NB4 (cell line): ENCODE measurements around the gene SLC37A1.

Source experiments
- DNase-seq: peaks from one replicate; pipeline ENCODE4 v3.0.0; 2010; ENCODE audit warnings: low read depth
- H3K4me3 ChIP-seq: one replicate; pipeline ENCODE4 v1.5.1; 2011; ENCODE audit warnings: mild to moderate bottlenecking, low read depth, low read length, moderate library complexity
- CTCF ChIP-seq: IDR thresholded peaks from one replicate; pipeline ENCODE4 v1.5.1; 2012; ENCODE audit warnings: low read depth, low read length
- MYC ChIP-seq: IDR thresholded peaks from 2 replicates; pipeline ENCODE4 v1.6.1; 2011; ENCODE audit warnings: low read depth, low read length
- POLR2A ChIP-seq: IDR thresholded peaks from 2 replicates; pipeline ENCODE4 v1.6.1; 2011; ENCODE audit warnings: mild to moderate bottlenecking; ENCODE audit not compliant: insufficient read length; ENCODE audit errors: extremely low read depth
- TF ChIP-seq, protein P1 (sequence below): IDR thresholded peaks from 2 replicates; pipeline ENCODE4 v1.6.1; 2011; ENCODE audit warnings: low read depth, low read length

The SLC37A1 gene

DNA sequence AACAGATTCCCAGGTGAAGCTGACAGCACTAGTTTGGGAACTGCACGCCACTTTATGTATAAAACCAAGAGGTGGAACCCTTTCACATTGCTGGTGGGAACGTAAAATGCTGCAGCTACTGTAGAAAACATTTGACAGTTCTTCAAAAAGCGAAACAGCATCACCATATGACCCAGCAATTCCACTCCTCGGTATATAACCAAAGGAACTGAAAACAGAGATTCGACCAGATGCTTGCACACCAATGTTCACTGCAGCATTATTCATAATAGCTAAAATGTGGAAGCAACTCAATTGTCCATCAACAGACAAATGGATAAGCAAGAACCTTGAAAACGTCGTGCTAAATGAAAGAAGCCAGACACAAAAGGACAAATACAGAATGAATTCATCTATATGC lies 35.1 kb upstream of the SLC37A1 start:
- TF ChIP-seq CTCF (no peak), MYC (no peak), POLR2A (no peak)
- TF ChIP-seq, protein P1, sequence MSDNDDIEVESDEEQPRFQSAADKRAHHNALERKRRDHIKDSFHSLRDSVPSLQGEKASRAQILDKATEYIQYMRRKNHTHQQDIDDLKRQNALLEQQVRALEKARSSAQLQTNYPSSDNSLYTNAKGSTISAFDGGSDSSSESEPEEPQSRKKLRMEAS, result no peak
- H3K4me3 ChIP-seq, result no peak overlapping the region
- no peak for DNase-seq

- TF ChIP-seq, protein P1, result no peak
- TF ChIP-seq CTCF (no peak), MYC (no peak), POLR2A (no peak)
- no peak overlapping the region for H3K4me3 ChIP-seq
- DNase-seq, result no peak
Observed at GRCh38 chr21:42479582-42479981, 34.1 kb upstream of the SLC37A1 start.

DNA sequence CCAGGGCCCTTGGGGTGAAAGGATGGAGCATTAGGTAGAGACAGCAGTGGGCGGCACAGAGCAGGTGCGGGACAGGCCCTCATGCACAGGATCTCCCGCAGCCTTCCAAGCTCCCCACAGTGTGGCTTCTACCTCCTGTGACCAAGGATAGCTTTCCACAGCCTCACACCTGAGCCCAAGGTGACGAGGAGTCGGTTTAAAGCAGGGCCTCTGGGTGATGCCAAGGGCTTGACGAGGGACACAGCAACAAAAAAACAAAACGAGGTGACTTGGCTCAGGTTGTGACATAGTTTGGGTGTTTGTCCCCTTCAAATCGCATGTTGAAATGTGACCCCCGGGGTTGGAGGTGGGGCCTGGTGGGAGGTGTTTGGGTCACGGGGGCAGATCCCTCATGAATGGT lies 32.9 kb upstream of the SLC37A1 start:
- no peak for TF ChIP-seq POLR2A
- TF ChIP-seq, protein P1, result no peak
- no peak for TF ChIP-seq CTCF

DNA sequence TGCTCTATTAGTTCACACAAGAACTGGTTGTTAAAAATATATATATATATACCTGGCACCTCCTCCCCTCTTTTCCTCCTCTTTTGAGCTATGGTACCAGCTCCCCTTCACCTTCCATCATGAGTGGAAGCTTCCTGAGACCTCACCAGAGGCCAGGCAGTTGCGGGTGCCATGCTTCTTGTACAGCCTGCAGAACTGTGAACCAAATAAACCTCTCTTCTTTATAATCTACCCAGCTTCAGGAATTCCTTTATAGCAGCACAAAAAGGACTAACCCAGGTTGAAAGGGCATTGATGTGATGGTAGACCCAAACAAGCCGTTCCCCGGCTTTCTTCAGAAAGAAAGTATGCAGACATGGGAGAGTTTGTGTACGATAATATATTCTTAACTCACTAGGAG lies 32.5 kb upstream of the SLC37A1 start:
- TF ChIP-seq MYC (no peak), CTCF (no peak), POLR2A (no peak)
- TF ChIP-seq, protein P1, result no peak
- DNase-seq, result no peak
- H3K4me3 ChIP-seq, result no peak overlapping the region

More for the DNA sequence above, 32.9 kb upstream of the SLC37A1 start:
- H3K4me3 ChIP-seq, result no peak overlapping the region
- DNase-seq, result no peak

- TF ChIP-seq MYC, result no peak
- TF ChIP-seq, protein P1, result no peak
- no peak for TF ChIP-seq CTCF
- TF ChIP-seq POLR2A, result no peak
- no peak overlapping the region for H3K4me3 ChIP-seq
- no peak for DNase-seq
Observed at GRCh38 chr21:42484966-42485365, 28.7 kb upstream of the SLC37A1 start.

- no peak for DNase-seq
- no peak overlapping the region for H3K4me3 ChIP-seq
- TF ChIP-seq MYC (no peak), POLR2A (no peak), CTCF (no peak)
- TF ChIP-seq, protein P1, result no peak
Observed at GRCh38 chr21:42486072-42486471, 27.6 kb upstream of the SLC37A1 start.
